IgD-negative memory B cell (primary cell): ENCODE measurements around the gene CATSPERD. TPM values are rescaled to one million over a fixed set of nuclear protein-coding genes. Genes with fewer than 3 reads are reported as not detected.
A peak's percentile ranks its signal among the peaks of the same experiment; 100 is the strongest.
"Not testable (repeated sequence)": the region's sequence is repeated elsewhere in the genome, so short reads cannot be mapped to it uniquely, and the experiment has no call there.

Experiments used
- H3K27ac Mint-ChIP-seq, 3 donors: one replicate each; pipeline ENCODE4 v1.8.0; 2020 to 2022; ENCODE audit warnings: mild to moderate bottlenecking in 3 of 3, mixed read lengths in 3 of 3, moderate library complexity in 1 of 3
- H3K27me3 Mint-ChIP-seq: one replicate; pipeline ENCODE4 v1.8.0; 2021; ENCODE audit warnings: mixed read lengths
- H3K36me3 Mint-ChIP-seq: one replicate; pipeline ENCODE4 v1.8.0; 2020; ENCODE audit warnings: mild to moderate bottlenecking, mixed read lengths
- H3K4me1 Mint-ChIP-seq, 3 donors: one replicate each; pipeline ENCODE4 v1.8.0; 2020 to 2022; ENCODE audit warnings: mixed read lengths in 3 of 3, mild to moderate bottlenecking in 1 of 3
- H3K4me3 Mint-ChIP-seq, 4 donors: one replicate each; pipeline ENCODE4 v1.8.0; 2020 to 2022; ENCODE audit warnings: mild to moderate bottlenecking in 4 of 4, mixed read lengths in 4 of 4, moderate library complexity in 3 of 4
- H3K9me3 Mint-ChIP-seq, 3 donors: one replicate each; pipeline ENCODE4 v1.8.0; 2020 to 2021; ENCODE audit warnings: mixed read lengths in 3 of 3, mild to moderate bottlenecking in 1 of 3
- polyA plus RNA-seq: library from polyadenylated mRNA; unstranded; fragments of 300-500 nt; fragmentation: Illumina TruSeq; gene quantifications from one replicate; pipeline ENCODE4 v1.2.3, GENCODE V29; 2021

The CATSPERD gene
- polyA plus RNA-seq, 1 donor from 2014 or later, result not detected

- Mint-ChIP-seq H3K36me3 (no peaks in the 10 kb centered on the region), H3K9me3 (no peaks in the 10 kb centered on the region), H3K27me3 (no peaks in the 10 kb centered on the region), H3K27ac (peak overlapping the region; percentile 88 to 91 (median 90)), H3K4me3 (peak overlapping the region in 3 of 4 donors; percentile 57 to 97 (median 94)), H3K4me1 (peaks cover 14 to 22% (median 21%) of the 10 kb centered on the region in 3 donors)
Measured at GRCh38 chr19:5692723-5693194, 27.7 kb upstream of the CATSPERD start.

GRCh38 chr19:5693195-5694166 is 27.0 kb upstream of the CATSPERD start:
- Mint-ChIP-seq H3K36me3 (no peaks in the 10 kb centered on the region), H3K4me1 (peaks cover 14 to 22% (median 21%) of the 10 kb centered on the region in 3 donors), H3K27me3 (no peaks in the 10 kb centered on the region), H3K4me3 (peak overlapping the region in 2 of 4 donors; percentile 13 to 94), H3K27ac (peak overlapping the region in 2 of 3 donors; percentile 88 to 91), H3K9me3 (no peaks in the 10 kb centered on the region)

GRCh38 chr19:5694167-5694955 is 26.1 kb upstream of the CATSPERD start:
- H3K4me1 Mint-ChIP-seq, result peaks cover 17 to 21% (median 21%) of the 10 kb centered on the region in 3 donors
- H3K36me3 Mint-ChIP-seq, result peaks cover 2% of the 10 kb centered on the region
- H3K27me3 Mint-ChIP-seq, result no peaks in the 10 kb centered on the region
- H3K9me3 Mint-ChIP-seq, result no peaks in the 10 kb centered on the region
- peak overlapping the region in 1 of 4 donors; percentile 94 for H3K4me3 Mint-ChIP-seq
- peak overlapping the region in 1 of 3 donors; percentile 77 for H3K27ac Mint-ChIP-seq

- peak overlapping the region in 1 of 3 donors; percentile 77 for H3K27ac Mint-ChIP-seq
- H3K27me3 Mint-ChIP-seq, result no peaks in the 10 kb centered on the region
- H3K36me3 Mint-ChIP-seq, result peaks cover 2% of the 10 kb centered on the region
- peaks cover 14 to 17% (median 16%) of the 10 kb centered on the region in 3 donors for H3K4me1 Mint-ChIP-seq
- no peaks in the 10 kb centered on the region for H3K9me3 Mint-ChIP-seq
- peak overlapping the region in 1 of 4 donors; percentile 69 for H3K4me3 Mint-ChIP-seq
Measured at GRCh38 chr19:5694956-5695648, 25.3 kb upstream of the CATSPERD start.

GRCh38 chr19:5695649-5696195 is 24.7 kb upstream of the CATSPERD start:
- H3K4me3 Mint-ChIP-seq, result no peak overlapping the region
- no peaks in the 10 kb centered on the region for H3K27me3 Mint-ChIP-seq
- no peaks in the 10 kb centered on the region for H3K9me3 Mint-ChIP-seq
- H3K36me3 Mint-ChIP-seq, result peaks cover 2% of the 10 kb centered on the region
- peak overlapping the region in 1 of 3 donors; percentile 77 for H3K27ac Mint-ChIP-seq
- H3K4me1 Mint-ChIP-seq, result peaks cover 12 to 14% (median 13%) of the 10 kb centered on the region in 3 donors

- H3K27ac Mint-ChIP-seq, result peak overlapping the region in 2 of 3 donors; percentile 78 to 82
- H3K27me3 Mint-ChIP-seq, result no peaks in the 10 kb centered on the region
- H3K4me1 Mint-ChIP-seq, result peaks cover 7 to 10% (median 8%) of the 10 kb centered on the region in 3 donors
- H3K9me3 Mint-ChIP-seq, result no peaks in the 10 kb centered on the region
- peaks cover 3% of the 10 kb centered on the region for H3K36me3 Mint-ChIP-seq
- H3K4me3 Mint-ChIP-seq, result no peak overlapping the region
Measured at GRCh38 chr19:5696196-5697021, 24.0 kb upstream of the CATSPERD start.

GRCh38 chr19:5697022-5697889 is 23.2 kb upstream of the CATSPERD start:
- Mint-ChIP-seq H3K9me3 (no peaks in the 10 kb centered on the region), H3K4me3 (peak overlapping the region in 1 of 4 donors; percentile 32), H3K27ac (peak overlapping the region in 2 of 3 donors; percentile 78 to 82), H3K4me1 (peaks cover 5 to 7% (median 7%) of the 10 kb centered on the region in 3 donors), H3K27me3 (no peaks in the 10 kb centered on the region), H3K36me3 (peaks cover 3% of the 10 kb centered on the region)

- Mint-ChIP-seq H3K9me3 (no peaks in the 10 kb centered on the region), H3K27ac (no peak overlapping the region), H3K36me3 (peaks cover 3% of the 10 kb centered on the region), H3K27me3 (no peaks in the 10 kb centered on the region), H3K4me3 (no peak overlapping the region), H3K4me1 (peaks cover 3 to 5% (median 3%) of the 10 kb centered on the region in 3 donors)
Measured at GRCh38 chr19:5697890-5698634, 22.4 kb upstream of the CATSPERD start.

GRCh38 chr19:5698635-5699422 is 21.6 kb upstream of the CATSPERD start:
- peaks cover 6% of the 10 kb centered on the region for H3K36me3 Mint-ChIP-seq
- H3K27me3 Mint-ChIP-seq, result no peaks in the 10 kb centered on the region
- H3K27ac Mint-ChIP-seq, result peak overlapping the region in 2 of 3 donors; percentile 46 to 95
- peaks cover 3 to 5% (median 3%) of the 10 kb centered on the region in 3 donors for H3K4me1 Mint-ChIP-seq
- H3K9me3 Mint-ChIP-seq, result no peaks in the 10 kb centered on the region
- peak overlapping the region in 1 of 4 donors; percentile 80 for H3K4me3 Mint-ChIP-seq

- peaks cover 7% of the 10 kb centered on the region for H3K36me3 Mint-ChIP-seq
- H3K4me1 Mint-ChIP-seq, result peaks cover 3 to 5% (median 3%) of the 10 kb centered on the region in 3 donors
- no peak overlapping the region for H3K4me3 Mint-ChIP-seq
- no peaks in the 10 kb centered on the region for H3K9me3 Mint-ChIP-seq
- H3K27ac Mint-ChIP-seq, result peak overlapping the region in 2 of 3 donors; percentile 57 to 78
- no peaks in the 10 kb centered on the region for H3K27me3 Mint-ChIP-seq
Measured at GRCh38 chr19:5700455-5701092, 19.9 kb upstream of the CATSPERD start.

- not testable (repeated sequence) for H3K27me3 Mint-ChIP-seq, H3K4me3 Mint-ChIP-seq, H3K27ac Mint-ChIP-seq, H3K9me3 Mint-ChIP-seq, H3K4me1 Mint-ChIP-seq
- H3K36me3 Mint-ChIP-seq, result peaks cover 11% of the 10 kb centered on the region
Measured at GRCh38 chr19:5702053-5702410, 18.4 kb upstream of the CATSPERD start.
